Activated CD8-positive, alpha-beta memory T cell treated with anti-CD3 and anti-CD28 coated beads for 48 hours (primary cell): ENCODE measurements around the gene ITPR1.

Experiments used
- DNase-seq, 3 experiments: peaks; one replicate each; pipeline ENCODE4 v3.0.0-alpha.2; 2020; ENCODE audit warnings: low read depth in 2 of 3, low spot score in 2 of 3

Gene ITPR1

GRCh38 chr3:4800595-4800994 is 307.4 kb downstream of the ITPR1 start:
- DNase-seq, result no peak

- DNase-seq, result no peak
Measured at GRCh38 chr3:4801892-4802291, 308.7 kb downstream of the ITPR1 start.

GRCh38 chr3:4802903-4803302 is 309.8 kb downstream of the ITPR1 start:
- no peak for DNase-seq

- DNase-seq, result no peak
Measured at GRCh38 chr3:4804161-4805058, 311.3 kb downstream of the ITPR1 start.

- no peak for DNase-seq
Measured at GRCh38 chr3:4805662-4806061, 312.5 kb downstream of the ITPR1 start.

- no peak for DNase-seq
Measured at GRCh38 chr3:4806535-4807108, 313.5 kb downstream of the ITPR1 start.

GRCh38 chr3:4807381-4808280 is 314.5 kb downstream of the ITPR1 start:
- DNase-seq, result no peak

GRCh38 chr3:4808637-4809036 is 315.5 kb downstream of the ITPR1 start:
- no peak for DNase-seq

GRCh38 chr3:4809922-4810321 is 316.8 kb downstream of the ITPR1 start:
- DNase-seq, result no peak

GRCh38 chr3:4812591-4812990 is 319.4 kb downstream of the ITPR1 start:
- DNase-seq, result no peak

- no peak for DNase-seq
Measured at GRCh38 chr3:4813909-4814304, 320.8 kb downstream of the ITPR1 start.

- no peak for DNase-seq
Measured at GRCh38 chr3:4814305-4814903, 321.3 kb downstream of the ITPR1 start.

- DNase-seq, result no peak
Measured at GRCh38 chr3:4814904-4815574, 321.9 kb downstream of the ITPR1 start.

GRCh38 chr3:4816306-4816705 is 323.2 kb downstream of the ITPR1 start:
- DNase-seq, result no peak

GRCh38 chr3:4816718-4817117 is 323.6 kb downstream of the ITPR1 start:
- DNase-seq, result no peak

- no peak for DNase-seq
Measured at GRCh38 chr3:4817128-4817527, 324.0 kb downstream of the ITPR1 start.

- DNase-seq, result no peak
Measured at GRCh38 chr3:4818164-4818563, 325.0 kb downstream of the ITPR1 start.

GRCh38 chr3:4818986-4819693 is 326.0 kb downstream of the ITPR1 start:
- DNase-seq, result no peak

- no peak for DNase-seq
Measured at GRCh38 chr3:4819746-4820145, 326.6 kb downstream of the ITPR1 start.
